CD4-positive, alpha-beta T cell treated with Interleukin-2 at 100 ng/mL for 4 hours (primary cell): ENCODE results near the gene KRT83.
"Not testable (repeated sequence)": the region's sequence is repeated elsewhere in the genome, so short reads cannot be mapped to it uniquely, and the experiment has no call there.

Source experiments
- DNase-seq: peaks from one replicate; pipeline ENCODE4 v3.0.0-alpha.2; 2020; ENCODE audit warnings: low spot score

Gene KRT83

DNA sequence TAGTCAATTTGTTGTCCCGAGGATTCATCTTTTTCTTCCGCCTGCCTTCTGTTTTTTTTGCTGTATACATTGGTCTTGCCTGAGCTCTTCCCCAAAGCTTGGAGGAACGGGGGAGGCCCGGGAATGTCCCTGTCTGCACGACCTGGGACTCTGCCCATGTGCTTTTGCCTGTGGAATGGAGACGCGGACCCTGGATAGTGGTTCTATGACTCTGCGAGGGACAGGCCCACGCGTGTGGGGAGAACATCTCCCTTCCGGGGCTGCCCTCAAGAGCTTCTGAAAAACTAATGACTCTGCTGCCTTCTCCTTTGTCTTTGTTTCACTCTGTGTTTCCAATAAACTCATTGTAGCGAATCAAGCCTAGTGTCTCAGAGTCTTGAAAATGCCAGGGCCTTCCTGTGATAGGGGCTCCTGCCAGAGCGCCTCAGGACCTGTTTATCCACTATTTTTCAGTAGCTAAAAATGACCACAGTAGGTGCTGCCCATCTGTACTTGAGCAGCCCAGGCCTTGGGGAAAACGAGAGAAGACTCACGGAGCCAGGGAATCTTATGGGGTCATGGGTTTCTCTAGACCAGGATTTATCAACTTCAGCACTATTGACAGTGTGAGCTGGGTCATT, 12.3 kb downstream of the KRT83 start:
- no peak for DNase-seq

DNA sequence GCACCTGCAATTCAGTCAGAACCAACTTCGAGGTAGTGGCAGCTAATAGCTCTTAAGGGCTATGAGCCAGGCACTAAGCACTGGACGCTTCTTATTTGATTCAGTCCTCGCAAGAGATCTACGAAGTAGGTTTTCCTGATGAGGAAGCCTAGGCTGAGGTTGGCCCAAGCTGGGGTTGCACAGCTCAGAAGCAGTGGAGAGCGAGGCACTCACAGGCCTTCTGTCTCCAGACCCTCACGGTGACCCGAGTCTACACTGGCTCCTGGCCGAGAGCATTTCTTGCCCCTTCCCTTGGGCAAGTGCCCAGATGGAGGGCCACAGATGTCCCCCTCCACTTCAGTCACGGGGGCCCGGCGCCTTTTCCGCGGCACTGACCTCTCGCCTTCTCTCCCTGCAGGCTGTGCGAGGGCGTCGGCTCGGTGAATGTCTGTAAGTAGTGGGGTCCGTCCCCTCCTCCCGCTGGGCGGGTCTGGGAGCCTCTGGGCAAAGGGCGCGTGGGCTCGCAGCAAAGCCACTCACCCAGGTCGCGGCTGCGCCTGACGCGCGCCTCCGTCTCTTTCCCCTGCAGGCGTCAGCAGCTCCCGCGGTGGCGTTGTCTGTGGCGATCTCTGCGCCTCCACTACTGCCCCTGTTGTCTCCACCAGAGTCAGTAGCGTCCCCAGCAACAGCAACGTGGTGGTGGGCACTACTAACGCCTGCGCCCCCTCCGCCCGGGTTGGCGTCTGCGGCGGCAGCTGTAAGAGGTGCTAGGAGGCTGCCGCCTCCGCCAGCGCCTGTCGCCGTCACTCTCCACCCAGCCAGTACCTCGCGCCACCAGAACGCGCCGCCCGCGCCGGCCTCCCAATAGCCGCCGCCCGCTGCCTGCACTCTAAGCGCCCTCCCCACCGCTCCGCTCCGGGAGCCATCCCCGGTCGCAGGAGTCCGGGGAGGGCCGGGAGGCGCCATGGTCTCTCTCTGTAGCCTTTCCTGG, 13.1 kb downstream of the KRT83 start:
- peak; percentile 9 for DNase-seq

DNA sequence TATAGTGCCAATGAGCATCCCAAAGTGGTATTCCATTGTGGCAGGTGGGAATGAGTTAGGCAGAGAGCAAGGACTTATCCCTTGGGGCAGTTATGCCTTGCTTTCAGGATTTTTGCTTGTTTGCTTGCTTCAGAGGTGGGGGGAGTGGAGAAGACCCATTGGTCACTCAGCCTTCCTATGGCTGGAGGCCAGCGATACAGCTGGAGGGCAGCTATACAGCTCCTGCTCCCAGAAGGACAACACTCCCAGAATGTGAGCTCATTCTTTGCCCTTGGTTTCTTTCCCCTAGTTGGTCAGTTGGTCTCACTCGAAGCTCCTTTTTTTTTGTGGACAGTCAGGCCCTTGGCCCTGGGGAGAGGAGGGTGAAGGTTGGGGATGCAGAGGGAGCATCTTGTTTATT, 14.5 kb downstream of the KRT83 start:
- no peak for DNase-seq

DNA sequence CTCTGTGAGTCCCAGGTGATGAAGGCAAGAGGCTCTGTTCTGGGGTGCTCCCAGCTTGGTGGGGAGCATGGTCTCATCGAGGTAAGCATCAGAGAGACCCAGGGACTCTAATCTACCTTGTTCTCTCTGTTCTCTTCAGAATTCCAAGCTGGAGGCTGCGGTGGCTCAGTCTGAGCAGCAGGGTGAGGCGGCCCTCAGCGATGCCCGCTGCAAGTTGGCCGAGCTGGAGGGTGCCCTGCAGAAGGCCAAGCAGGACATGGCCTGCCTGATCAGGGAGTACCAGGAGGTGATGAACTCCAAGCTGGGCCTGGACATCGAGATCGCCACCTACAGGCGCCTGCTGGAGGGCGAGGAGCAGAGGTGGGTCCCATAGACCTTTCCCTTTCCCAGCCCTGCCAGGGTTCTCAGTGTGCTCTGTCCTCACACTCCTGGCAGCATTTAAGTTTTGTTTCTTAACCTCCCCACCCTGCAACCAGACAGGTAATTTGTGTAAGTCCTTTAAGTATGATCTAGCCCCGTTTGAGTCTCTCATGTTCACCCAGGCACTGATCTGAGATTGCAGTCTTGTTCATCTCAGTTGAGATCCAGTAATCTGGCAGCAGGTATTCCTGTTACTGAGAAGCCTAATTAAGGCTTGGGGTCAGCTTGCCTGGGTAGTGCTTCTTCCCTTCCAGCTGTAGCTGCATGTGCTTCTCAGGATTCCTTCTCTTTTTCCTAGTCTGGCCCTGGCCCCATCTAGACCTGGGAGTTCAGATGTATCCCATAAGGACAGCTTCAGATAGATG, 15.1 kb downstream of the KRT83 start:
- no peak for DNase-seq

DNA sequence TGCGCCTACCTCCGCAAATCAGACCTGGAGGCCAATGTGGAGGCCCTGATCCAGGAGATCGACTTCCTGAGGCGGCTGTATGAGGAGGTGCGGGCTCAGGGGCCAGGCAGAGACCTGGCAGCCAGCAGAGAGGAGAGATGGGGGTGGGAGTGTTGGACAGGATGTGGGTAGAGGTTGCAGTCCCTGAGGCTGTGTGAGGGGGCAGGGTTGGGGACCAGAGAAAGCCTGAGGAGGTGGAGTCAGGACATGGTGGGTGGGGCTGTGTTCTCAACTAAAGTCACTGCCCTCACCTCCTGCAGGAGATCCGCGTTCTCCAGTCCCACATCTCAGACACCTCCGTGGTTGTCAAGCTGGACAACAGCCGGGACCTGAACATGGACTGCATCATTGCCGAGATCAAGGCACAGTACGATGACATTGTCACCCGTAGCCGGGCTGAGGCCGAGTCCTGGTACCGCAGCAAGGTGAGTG, 16.2 kb downstream of the KRT83 start:
- DNase-seq, result not testable (repeated sequence)

DNA sequence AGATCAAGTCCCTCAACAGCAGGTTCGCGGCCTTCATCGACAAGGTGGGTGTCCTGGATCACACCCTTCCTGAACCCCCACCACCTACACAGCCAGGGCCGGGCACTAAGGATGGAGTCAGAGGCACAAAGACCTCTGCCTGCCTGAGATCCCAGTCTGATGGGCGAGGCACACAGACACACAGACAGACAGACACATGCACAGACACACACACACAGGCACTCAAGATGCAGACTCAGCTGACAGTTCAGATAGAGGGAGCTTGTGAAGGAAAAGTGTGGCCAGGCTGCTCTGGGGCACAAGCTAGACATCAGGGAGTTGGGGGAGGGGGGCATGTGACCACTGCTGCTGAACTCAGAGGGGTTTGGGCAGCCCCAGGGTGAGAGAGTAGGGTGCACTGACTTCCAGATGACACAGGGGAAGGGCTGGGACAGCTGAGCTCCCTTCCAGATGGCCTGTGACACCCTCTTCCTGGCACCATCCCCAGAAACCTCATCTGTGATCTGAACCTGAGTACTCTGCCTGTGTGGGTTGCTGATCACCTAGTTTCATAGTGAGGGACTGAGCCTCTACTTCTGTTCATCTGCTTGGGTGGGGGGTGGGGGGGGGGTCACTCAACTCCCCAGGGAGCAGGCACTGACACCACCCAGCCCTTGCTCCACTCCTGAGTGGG, 18.8 kb downstream of the KRT83 start:
- not testable (repeated sequence) for DNase-seq

DNA sequence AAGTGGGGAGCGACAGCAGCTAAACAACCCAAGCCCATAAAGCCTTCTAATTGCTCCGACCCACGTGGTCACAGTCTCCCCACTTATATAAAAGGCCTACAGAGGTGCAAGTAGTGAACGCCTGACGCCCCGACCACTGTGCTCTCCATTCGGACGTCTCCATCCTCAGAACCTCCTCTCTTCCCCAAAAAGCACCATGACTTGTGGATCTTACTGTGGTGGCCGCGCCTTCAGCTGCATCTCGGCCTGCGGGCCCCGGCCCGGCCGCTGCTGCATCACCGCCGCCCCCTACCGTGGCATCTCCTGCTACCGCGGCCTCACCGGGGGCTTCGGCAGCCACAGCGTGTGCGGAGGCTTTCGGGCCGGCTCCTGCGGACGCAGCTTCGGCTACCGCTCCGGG, 19.5 kb downstream of the KRT83 start:
- not testable (repeated sequence) for DNase-seq

DNA sequence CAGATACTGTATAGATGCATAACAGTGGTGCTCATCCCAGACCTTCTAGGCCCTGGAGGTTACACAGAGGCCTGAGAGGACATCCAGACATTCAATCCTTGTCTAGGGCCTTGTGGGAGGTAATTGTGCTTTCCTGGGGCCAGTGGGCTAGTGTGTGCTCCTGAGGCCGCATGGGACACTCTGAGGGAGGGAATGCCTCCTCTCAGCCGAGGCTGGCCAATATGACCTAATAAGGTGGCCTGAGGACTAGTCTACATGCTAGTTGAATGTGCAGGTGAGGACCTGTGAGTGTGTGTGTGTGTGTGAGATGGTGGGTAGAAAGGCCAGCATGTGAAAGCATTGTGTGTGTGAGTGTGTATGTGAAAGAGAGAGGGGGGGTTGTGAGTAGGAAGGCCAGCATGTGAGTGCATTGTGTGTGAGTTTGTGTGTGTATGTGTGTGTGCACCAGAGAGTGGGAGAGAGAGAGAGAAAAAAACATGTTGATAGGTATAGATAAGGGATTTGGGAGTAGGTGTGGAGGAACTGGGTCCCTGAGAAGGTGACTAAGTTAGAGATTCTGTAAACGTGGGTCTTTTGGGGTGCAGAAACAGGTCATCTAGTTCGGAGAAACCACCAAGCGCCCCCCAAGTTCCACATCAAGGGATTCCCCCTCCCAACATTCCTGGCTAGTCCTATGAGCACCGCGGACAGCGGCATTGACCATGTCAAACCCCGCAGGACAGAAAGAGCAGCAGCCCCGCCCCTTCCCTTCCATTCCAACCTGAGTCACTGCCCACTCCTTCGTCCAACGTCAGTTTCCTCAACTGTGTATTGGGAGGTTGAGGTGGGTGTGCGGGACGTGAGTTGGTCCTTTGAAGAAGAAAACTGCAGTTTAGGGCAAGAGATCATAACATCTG, 20.2 kb downstream of the KRT83 start:
- DNase-seq, result no peak

DNA sequence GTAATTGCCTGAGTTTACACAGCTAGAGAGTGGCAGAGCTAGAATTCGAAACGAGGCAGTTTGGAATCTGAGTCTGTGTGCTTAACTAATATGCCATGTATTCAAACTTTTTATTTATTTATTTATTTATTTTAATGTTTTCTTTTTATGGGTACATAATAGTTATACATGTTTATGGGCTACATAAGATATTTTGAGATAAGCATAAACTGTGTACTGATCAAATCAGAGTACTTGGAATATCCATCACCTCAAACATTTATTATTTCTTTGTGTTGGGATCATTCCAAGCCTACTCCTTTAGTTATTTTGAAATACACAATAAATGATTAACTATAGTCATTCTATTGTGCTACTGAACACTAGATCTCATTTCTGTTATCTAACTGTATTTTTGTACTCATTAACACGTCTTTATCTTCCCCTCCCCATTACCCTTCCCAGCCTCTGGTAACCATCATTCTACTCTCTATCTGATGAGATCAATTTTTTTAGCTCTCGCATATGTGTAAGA, 22.5 kb downstream of the KRT83 start:
- no peak for DNase-seq

DNA sequence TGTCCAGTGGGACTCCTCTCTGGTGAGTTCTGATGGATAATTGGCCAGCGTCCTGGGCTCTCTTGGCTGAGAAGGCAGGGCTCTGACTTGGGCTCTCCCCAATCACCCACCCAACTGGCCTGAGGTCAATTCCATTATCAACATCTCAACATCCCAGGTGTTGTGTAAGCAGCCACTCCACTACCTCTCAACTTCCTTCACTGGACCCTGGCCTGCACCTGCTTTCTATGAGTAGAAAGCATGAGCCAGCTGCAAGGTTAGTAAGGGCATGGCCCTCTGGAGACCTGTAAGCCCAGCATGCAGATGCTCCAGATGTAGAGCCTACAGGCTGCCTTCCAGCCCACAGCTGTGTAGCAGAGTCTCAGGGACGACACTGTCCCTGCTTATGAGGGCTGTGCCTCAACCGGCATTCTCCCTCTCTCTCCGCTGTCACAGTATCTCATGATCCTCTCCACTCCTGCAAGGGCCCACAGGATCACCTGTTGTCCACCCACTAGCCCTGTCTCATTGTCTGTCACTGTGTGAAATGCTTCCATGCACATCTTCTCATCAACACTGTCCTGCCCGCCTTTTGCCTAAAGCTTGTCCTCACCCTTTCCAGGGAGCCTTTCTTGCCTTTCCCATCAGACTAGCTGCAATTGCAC, 24.5 kb downstream of the KRT83 start:
- DNase-seq, result no peak

DNA sequence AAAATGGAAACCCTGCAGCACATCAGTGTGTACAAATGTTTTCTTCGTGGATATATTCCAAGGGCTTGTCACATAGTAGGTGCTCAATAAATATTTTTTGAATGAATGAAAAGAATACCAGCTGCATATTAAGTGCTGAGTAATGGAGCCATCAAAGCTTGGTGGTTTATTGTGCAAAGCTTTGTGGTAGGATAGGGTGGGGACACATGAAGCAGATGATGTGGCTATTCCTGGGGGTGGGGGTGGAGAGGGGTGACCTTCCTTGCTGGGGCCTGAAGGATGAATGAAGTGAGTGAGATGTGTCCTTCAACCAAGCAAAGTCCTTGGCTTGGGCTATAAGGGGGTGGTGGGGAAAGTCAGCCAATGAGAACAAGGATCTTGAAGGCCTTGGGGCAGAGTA, 25.5 kb downstream of the KRT83 start:
- no peak for DNase-seq

DNA sequence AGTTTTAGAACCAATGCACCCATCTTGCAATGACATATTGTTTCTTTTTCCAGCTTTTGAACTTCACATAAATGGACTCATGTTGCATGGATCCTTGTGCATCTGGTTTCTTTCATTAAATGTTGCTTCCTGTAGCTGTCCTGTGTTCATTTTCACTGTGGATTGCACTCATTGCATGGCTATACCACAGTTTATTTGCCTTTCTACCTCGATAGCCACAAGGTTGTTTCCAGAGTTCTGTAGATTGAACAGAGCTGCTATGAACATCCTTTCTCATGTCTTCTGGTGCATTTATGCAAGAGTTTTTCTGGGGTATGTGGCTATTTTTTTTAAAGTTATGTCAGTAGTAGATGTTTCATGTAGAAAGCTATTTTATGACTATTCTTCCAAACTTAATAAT, 26.4 kb downstream of the KRT83 start:
- DNase-seq, result no peak

DNA sequence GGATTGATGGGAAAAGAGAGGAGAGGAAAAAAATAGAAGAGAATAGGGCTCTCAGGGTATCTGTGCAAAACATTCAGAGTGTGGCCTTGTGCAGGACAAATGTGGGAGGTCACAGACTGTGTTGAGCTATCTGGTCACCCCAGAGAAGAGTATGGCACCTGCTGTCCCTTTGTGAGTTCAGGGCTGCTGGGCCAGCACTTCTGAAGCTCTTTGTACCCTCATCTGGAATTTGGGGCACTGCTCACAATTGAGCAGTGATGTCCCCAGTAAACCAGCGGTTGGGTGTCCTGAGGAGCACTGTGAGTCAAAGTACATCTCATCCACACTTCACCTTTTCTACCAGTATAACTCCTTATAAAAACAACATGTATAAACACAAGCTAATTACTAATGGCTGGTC, 27.3 kb downstream of the KRT83 start:
- no peak for DNase-seq

DNA sequence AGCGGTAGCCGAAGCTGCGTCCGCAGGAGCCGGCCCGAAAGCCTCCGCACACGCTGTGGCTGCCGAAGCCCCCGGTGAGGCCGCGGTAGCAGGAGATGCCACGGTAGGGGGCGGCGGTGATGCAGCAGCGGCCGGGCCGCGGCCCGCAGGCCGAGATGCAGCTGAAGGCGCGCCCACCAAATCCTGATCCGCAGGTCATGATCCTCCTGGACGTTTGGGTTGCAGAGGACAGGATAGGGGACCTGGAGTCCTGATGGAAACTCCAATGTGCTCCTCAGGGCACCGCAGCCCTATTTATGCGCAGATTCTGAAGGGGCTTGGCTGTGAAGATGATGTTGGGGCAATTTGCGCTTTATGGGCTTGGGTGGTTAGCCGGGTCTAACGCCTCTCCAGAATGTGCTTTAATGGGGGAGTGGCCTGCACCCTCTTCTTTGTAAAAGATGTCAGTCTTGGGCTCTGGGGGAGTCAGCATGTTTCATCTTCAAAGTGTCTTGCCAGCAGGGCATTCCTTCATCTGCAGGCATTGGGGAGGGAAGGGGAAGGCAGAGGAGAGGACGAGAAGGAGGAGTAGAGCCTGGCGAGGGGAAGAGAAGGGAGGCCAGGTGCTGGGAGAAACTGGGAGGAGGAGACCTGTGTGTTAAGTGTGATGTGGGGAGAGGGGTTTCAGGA, 29.8 kb downstream of the KRT83 start, which contains the start of gene KRT81:
Gene KRT81 (minus strand): TSS at position 268 of the 669 bp plus-strand sequence. CDS start 69 bp downstream, at position 199.
- no peak for DNase-seq

DNA sequence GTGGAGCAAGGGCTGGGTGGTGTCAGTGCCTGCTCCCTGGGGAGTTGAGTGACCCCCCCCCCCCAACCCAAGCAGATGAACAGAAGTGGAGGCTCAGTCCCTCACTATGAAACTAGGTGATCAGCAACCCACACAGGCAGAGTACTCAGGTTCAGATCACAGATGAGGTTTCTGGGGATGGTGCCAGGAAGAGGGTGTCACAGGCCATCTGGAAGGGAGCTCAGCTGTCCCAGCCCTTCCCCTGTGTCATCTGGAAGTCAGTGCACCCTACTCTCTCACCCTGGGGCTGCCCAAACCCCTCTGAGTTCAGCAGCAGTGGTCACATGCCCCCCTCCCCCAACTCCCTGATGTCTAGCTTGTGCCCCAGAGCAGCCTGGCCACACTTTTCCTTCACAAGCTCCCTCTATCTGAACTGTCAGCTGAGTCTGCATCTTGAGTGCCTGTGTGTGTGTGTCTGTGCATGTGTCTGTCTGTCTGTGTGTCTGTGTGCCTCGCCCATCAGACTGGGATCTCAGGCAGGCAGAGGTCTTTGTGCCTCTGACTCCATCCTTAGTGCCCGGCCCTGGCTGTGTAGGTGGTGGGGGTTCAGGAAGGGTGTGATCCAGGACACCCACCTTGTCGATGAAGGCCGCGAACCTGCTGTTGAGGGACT, 30.6 kb downstream of the KRT83 start:
- not testable (repeated sequence) for DNase-seq

DNA sequence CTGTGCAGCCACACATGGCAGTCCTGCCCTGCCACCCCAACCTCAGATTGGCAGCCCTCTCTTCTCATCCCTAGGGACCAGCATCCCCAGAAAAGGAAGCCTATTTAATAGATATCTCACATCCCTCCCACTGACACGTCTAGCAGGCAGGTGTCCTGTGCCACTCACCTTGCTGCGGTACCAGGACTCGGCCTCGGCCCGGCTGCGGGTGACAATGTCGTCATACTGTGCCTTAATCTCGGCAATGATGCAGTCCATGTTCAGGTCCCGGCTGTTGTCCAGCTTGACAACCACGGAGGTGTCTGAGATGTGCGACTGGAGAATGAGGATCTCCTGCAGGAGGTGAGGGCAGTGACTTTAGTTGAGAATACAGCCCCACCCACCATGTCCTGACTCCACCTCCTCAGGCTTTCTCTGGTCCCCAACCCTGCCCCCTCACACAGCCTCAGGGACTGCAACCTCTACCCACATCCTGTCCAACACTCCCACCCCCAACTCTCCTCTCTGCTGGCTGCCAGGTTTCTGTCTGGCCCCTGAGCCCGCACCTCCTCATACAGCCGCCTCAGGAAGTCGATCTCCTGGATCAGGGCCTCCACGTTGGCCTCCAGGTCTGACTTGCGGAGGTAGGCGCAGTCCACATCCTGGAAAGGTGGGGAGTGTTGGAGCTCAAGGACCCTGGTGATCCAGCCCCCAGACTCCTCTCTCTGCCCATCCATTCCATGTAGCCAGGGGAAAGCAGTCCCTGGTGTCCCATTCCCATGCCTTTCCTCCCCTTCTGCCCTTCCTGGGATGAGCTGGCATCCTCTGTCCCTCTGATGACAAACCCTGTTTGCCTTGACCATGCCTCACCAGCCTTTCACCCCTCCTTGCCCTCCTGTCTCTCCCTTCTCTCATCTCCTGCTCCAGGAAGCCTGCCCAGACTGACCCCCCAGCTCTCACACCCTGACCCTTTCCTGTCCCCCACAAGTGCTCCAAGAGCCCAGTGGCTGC, 33.1 kb downstream of the KRT83 start:
- DNase-seq, result not testable (repeated sequence)
